NCI-H128 (cell line): ENCODE results near the gene LCP2.
"Not testable (repeated sequence)": the region's sequence is repeated elsewhere in the genome, so short reads cannot be mapped to it uniquely, and the experiment has no call there.

Experiments
- DNase-seq: peaks from one replicate; lab custom pipeline; 2025; ENCODE audit not compliant: unreplicated experiment; lab: John Stamatoyannopoulos, UW

LCP2 gene

DNA sequence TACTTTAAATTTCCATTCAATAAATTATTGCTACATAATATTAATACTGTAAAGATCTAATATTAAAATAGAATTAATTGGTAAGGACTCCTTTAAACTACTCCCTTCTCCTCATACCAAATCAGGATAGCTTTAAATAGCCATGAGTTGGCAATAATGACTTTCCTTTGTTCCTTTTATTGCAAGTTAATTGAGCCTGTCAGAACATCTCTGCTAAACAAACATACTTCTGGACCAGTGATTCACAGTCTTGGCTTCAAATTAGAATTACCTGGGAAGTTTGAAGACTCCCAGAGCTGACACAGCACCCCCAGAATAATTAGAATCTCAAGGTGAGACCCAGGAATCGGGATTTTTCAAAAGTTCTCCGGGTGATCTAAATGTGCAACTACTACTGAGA, 46.1 kb downstream of the LCP2 start:
- no peak for DNase-seq

DNA sequence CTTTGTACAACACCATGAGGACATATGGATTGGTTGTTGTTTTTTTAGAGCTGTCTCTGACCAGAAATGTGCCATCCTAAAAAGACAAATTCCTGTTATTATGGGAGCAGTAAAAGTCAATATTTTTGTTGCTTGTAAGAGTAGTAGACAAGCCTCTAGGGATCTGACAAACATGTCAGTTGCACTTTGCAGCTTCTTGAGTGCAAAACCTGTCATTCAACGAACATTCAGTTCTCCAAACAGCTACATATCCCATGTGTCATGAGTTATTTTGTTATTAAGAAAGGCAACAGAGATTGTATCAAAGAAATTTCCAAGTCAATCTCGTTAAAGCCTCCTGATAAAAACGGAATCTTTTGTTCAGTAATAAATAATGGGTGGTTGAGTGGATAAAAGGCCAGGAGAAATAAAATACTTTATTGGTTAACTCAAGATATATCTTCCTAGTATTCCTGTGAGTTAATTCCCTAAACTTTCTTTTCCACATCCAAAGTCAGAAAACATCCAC, 46.7 kb downstream of the LCP2 start:
- DNase-seq: no peak

DNA sequence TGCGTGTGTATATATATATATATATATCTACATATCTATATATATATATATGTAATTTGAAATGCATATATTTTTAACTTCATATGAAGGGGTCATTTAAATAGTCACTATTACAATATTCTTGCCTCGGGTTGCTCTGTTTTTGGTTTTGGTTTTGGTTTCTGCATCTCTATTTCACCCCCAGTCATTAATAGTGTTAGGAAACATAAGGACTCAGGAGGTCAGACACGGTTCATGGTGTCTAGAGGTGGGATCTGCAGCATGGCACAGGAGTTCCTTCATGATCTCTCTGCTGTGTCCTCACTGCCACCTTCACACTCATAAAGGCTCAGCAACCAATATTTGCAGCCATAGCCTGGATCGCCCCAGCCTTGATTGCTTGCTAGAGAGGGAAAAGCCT, 48.2 kb downstream of the LCP2 start:
- no peak for DNase-seq

DNA sequence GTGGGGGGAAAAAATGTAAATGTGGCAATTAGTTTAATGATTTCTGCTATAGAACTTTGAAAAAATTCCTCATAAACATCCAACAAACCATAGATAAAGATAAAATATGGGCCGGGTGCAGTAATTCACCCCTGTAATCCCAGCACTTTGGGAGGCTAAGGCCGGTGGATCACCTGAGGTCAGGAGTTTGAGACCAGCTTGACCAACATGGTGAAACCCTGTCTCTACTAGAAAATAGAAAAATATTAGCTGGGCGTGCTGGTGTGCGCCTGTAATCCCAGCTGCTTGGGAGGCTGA, 48.7 kb downstream of the LCP2 start:
- DNase-seq: not testable (repeated sequence)

DNA sequence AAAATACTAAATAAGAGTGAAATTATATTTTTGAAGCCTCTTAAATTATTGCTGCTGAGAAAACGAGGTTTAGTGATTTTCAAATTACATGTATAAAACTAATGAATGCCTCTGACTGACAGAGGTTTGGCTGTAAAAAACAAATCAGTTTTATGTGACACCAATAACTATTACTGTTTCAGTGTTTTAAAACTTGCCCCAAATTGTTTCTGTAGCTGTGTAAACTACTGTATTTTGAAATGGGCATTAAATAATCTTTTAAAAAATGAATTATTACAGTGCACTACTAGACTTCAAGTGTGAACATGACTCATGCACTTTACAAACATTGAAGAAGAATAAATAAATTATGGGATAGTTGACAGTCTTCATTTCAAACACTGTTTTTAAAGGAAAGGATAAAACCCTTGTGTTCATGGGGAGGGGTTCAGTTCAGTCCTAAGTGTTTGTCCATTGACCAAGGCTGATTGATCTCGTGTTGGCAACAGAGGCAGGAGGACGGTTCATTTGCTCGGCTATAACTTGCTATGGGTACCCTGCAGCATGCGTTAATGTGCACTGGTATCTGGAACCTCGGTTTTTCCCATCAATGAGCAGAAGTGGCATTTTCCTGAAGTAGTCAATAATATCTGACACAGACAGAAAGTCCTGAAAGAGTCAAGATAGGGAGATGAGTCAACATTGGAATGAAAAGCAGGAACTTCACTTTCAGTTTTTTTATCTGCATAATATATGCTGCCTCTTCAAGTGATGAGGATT, 49.2 kb downstream of the LCP2 start:
- DNase-seq: no peak

DNA sequence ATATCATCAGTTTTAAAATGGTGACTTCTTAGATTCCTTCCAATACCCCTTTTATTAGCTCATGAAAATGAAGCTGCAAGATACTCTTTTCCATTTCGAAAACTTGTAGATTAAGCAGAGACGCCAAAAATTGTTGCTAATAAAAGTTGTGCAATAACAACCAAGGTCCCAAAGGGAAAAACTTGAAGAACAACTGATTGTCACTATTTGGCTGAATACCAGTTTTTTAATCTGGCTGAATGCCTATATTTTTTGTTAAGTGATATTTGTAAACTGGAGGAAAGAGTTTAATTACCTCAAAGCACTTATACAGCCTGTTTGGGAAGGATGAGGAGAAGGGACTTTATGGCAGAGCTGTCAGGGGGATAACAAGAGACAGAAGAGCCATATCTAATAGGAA, 50.2 kb downstream of the LCP2 start:
- no peak for DNase-seq

DNA sequence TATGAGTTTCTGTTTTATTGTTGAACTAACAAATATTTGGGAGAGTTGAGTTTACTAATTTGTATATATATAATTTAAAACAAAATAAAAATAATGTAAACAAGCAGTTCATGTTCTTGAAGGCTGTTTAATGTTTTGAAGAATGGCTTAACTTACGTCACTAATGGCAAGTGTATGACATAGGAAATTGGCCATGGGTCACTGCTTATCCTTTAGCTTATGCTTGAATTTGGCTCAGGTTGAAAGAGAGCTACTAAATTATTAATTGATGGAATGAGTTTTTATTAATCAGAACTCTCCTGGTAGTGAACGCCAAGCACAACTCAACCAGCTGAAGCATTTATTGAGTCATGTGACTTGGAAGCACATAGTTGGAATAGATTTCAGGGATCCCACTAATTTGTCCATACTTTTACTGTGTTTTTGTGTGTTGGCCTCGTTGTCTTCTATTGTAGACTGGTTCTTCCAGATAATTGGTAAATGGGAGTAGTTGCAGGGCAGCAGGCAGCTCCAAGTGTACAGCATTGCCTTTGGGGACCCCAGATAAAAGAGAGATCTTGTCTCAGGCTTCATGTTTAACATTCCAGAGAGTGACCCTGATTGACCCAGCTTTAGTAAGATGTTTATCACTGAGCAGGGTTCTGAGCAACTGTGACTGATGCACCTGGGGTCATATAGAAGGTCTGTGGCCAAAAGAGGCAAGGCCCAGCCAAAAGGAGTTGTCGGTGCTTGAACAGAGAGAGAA, 51.3 kb downstream of the LCP2 start:
- no peak for DNase-seq

DNA sequence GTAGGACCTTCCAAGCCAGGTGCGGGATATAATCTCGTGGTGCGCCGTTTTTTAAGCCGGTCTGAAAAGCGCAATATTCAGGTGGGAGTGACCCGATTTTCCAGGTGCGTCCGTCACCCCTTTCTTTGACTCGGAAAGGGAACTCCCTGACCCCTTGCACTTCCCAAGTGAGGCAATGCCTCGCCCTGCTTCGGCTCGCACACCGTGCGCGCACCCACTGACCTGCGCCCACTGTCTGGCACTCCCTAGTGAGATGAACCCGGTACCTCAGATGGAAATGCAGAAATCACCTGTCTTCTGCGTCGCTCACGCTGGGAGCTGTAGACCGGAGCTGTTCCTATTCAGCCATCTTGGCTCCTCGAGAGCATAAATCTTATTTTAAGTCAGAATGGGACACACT, 52.1 kb downstream of the LCP2 start:
- not testable (repeated sequence) for DNase-seq

DNA sequence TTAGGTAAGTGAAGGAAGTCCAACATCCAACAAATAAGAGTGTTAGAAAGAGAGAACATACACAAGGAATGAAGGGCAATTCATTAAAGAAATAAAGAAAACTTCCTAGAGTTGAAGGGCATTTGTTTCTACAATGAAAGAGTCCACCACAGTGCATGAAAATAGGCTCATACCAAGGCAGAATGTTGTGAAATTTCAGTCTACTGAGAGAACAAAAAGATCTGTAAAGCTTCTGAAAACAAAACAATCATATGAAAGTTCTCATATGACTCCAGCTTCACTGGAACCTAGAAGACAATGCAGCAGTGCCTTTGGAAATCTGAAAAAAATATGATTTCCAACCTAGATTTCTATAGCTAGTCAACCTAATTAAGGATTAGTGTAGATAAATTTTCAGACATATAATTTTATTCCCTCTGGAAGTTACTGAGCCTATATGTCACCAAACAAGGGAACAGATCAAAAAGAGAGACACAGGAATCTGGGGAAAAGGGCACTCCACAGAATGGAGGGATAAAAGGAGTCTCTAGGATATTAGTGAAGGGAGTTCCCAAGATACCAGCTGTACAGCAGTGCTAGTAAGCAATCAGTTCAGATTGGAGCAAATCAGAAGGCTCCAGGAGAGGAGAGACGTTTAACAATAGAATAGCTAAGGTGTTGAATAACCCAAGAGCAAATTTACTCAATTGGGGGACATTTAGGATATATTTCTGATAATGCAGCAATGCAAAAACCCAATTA, 59.0 kb downstream of the LCP2 start:
- no peak for DNase-seq

DNA sequence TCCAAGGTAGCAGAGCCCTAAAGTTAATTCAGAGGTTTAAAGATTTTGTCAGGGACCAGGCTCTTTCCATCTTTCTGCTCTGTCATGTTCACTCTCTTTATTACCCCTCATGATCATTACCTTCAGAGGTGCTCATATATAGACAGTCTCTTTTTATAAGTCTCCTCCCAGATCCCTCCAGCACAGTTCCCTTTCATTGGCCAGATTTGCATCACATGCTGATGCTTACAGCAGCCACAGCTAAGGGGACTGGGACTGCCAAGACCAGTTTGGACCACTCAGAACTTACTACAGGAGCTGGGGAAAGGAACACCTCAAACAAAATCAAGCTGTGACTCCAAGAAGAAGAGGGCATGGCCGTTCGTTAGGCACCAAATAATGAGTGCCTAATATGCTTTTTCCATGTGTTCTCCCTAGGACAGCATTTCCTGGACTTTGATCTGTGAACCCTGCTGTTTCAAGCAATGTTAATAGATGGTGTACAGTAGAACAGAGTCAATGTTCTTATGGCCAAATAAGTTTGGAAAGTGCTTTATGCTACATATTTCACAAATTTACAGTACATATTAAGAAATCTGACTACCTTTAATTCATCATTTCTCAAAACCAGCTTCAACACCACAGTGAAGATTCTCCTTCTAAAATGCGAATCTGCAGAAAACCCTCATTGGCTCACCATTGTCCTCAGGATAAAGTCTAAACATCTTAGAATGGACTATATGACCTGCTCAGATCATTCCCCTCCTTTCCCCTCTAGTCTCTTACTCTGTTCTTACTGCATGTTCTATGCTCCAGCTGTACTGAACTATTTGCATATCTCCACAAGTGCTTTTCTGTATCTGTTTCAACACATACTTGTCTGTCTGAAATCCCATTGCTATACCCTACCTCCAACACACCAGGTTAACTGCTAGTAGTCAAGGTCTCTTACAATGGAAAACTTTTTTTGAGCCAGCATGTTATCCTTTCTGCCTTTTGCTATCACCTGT, 61.4 kb downstream of the LCP2 start:
- no peak for DNase-seq

DNA sequence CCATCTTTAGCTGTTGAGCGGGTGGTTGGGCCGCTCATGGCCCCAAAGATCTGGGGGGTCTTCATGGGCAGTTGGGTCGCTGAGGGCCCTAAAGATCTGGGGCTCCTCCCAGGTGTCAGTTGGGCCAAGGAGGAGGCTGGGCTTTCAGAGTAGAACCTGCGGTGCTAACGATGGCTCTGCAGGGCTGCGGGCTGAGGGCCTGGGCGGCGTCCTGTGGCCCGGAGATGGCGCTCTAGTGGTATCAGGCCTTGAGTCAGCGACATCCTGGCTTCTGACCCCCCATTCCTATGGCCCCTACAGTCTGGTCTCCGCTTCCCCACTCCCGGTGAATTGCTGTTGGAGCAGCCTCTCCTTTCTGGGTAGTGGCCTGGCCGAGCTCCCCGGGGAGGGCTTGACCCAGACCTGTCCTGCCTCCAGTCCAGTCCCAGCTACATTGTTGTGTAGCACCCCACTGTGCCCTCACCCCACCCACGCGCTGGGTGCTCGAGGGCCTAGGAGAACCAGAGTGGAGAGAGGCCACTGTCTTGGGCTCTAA, 64.2 kb downstream of the LCP2 start:
- DNase-seq: no peak

DNA sequence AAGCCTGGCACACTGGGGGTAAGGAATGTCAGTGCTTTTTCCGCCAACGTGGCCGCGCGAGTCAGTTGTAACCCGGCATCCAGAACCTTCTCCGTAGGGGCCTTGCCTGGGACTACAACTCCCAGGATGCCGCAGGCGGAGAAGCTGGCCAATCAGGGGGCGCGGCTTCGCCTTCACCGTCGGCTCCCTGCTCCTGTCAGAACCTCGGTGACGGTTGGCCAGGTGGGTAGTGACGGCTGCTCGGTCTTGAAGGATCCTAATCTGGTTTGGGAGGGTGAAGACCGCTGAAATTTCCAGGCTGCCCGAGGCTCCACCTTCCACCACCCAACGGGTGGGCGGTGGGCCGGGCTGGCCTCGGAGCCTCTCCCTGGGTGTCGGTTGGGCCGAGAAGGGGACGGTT, 64.8 kb downstream of the LCP2 start, which contains the start of gene C5orf58:
C5orf58 (plus strand) TSS at position 200 of the 400 bp plus-strand sequence. CDS start 1,992 bp downstream, outside the sequence.
- no peak for DNase-seq

DNA sequence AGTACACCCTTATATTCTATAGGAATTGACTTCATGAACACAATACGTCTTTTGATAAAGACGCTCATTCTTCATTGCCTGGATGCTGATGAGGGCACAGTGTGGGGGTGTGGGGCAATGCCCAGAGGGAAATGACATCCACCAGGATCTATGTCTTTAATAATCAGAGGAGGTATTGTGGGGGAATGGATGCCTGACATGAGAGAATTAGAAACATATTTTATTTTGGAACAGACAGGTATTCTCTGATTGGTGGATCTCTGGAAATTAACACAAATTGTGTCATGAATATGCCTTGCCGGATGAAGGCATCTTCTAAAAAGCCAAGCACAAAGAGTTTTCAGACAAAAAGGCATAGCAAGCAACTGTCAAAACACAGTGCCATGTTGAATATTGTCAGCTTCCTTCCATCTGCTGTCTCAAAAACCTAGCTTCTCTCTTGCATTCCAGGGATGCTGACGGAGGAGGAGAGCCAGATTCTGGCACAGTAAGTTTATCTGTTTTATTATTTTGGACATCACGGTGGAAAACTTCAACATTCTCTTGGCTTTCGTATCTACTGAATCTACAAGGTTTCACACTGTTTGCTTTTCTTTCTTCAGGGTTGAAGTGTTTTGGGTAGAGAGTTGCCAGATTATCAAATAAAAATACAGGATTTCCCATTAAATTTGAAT, 68.7 kb downstream of the LCP2 start:
- DNase-seq: no peak

DNA sequence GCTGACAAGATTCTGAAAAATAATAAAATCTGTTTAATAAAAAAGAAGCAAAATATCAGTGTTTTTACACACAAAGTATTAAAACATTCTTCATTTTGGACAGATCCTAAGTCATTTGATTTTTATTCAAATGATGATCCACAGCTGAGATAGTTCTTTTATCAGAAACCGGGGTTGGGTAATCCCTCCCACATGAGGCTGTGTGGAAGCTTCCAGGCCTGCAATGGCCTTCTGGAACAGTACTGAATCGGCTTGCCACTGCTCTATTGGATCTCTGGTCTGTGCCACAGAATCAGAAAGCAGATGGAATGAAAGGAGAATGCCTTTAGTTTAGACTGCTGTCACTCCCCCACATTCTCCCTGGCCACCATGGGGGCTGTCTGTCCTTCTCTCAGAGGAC, 70.9 kb downstream of the LCP2 start:
- DNase-seq: no peak

DNA sequence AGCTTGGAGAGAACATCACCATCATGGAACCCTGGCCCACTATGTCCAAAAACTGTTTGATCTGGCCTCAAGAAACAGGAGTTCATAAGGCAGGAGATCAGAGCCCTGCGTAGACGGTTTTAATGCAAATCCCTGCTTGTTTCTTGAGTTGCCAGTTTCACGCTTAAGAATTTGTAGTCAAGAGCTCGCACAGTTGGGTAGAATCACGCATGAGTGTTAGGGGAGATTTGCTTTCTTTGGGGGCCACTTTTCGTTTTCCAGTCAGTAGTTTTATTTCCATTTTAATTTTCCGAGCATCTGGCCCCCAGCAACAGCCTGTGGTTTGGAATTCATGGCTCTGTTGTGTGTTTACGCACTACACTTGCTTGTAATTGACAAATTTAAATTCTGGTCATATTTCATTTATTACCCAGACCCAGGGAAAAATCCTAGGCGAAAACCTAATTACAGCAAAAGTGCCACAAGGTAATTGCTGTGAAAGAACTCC, 71.4 kb downstream of the LCP2 start:
- no peak for DNase-seq

DNA sequence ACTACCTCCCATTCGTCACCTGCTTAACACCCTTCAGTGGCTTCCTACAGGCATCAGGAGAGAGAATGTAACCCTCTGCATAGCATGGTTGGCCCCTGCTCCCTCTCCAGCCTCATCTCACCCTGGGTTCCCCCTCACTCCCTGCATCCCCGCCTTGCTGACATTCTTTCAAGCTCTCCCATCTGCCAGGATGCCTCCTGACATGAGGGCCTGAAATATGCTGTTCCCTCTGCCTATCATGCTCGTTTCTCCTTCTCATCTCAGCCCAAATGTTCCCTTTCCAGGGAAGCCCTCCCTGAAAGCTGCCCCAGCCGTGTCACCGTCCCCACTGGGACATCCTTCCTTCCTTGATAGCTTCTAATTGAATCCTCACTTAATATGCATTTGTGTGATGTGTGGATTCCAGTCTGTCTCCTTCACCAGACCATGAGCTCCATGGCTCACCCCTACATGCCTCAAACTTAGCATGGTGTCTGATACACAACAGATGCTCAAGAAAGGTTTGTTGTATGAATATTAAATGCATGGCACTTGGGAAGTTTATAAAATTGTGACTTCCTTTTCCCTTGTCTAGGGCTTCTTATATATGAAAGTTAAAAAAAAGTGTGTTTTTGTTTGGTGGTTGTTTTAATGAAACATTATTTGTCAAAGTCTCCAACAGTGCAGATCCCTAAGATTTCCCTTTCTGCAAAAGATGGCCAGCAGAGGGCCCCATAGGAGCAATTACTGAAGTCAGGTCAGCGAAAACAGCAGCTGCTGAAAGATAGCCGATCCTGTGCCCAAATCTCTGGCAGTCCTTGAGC, 72.0 kb downstream of the LCP2 start:
- DNase-seq: peak; percentile 5

DNA sequence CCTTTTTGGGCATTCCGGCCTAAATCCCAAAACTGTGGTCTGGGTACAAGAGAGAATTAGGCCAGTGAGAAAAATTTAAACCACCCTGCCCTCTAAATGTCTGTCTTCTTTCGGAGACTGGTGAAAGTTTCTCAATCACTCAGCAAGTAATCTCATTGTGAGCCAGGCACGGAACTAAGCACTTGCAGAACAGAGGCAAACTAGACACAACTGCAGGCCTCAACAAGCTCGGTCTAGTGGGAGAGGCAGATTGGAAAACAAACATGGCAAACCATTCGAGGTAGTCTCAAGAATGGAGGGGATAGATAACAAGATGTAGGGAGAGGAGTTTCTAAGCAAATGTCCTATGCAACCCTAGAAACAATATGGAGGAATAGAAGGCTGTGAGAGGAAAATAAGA, 73.7 kb downstream of the LCP2 start:
- DNase-seq: no peak

DNA sequence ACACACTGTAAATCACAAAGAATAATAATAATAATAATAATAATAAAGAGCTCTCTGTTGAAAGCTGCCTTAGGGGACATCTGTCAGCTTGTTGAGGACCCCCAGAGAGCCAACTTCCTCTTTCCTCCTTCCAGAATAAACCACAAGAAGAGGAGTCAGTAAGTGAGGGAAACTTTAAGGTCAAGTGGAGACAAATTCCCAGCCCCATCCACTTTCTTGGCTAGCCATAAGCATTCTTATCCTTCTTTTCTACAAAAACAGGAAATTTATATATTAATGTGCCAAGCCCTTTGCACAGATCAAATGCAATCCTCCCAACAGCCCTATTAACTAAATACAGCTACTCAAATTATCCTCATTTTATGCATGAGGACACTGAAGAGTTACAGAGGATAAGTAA, 74.2 kb downstream of the LCP2 start:
- no peak for DNase-seq

DNA sequence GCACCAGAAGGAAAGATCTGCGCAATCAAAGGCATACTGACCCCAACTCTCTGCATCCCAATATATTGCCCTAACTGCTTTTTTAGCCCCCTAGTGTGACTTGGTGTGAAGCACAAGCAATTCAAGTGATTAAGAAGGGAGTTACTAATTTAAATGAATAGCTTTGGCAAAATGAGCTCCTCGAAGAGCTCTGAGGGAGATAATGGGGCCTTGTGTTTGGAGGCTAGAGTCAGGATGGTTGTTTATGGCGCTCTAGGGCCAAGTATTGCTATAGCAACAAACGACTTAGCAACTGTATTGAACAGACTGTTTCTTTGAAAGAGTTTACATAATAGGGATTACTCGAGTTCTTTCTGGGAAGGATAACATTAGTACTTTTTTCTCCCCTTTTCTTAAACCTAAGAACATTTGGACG, 76.2 kb downstream of the LCP2 start:
- DNase-seq: no peak
